GM12864 (cell line): Measurements from ENCODE around the gene ST7L.

ENCODE experiments used
- DNase-seq: peaks from one replicate; pipeline ENCODE4 v3.0.0-alpha.2; 2011; ENCODE audit warnings: low read depth
- H3K4me3 ChIP-seq: 2 replicates; pipeline ENCODE4 v1.5.1; 2011; ENCODE audit warnings: mild to moderate bottlenecking, low read depth, low read length, control low read depth
- TF ChIP-seq, protein P1 (sequence below): IDR thresholded peaks from 2 replicates; pipeline ENCODE4 v1.5.1; 2011; ENCODE audit warnings: low read depth, mild to moderate bottlenecking, moderate library complexity, low read length, control low read depth, inconsistent platforms; ENCODE audit errors: missing control alignments

Gene ST7L

DNA sequence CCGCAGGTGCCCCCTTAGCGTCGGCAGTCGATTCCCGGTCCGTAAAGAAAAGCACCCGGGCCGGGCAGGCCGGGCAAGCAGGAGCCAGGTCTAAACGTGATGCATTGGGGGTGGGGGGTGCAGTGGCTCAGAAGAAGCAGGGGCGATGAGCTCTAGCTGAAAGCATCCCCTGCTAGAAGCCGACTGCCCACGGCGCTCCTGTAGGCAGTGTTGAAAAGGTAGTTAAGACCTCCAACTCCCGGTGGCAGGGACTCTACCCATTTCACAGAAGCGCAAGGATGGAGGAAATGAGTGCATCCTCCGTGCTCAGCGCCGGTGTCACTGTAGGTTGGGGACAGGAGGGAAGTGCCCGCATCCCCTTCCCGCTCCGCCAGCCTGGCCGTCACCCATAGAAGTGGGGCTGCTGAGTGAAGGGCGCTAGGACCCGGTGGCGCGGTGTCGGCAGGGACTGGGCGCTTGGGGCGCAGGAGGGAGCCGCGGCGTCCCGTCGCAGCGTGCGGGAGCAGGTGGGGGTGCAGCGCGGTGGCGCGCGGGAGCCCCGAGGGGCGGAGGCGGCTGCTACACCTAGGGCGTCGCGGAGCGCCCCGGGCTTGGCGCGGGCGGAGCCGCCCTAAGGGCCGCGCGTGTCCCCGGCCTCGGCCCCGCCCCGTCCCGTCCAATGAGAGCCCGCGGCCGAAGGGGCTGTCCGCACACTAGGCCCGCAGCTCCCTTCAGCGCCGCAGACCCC is 110.5 kb downstream of the ST7L start, which contains the start of gene WNT2B:
TSS of gene WNT2B (plus strand) at position 688 of the 727 bp plus-strand sequence. CDS start 298 bp downstream, outside the sequence.
- DNase-seq = no peak
- TF ChIP-seq, protein P1, sequence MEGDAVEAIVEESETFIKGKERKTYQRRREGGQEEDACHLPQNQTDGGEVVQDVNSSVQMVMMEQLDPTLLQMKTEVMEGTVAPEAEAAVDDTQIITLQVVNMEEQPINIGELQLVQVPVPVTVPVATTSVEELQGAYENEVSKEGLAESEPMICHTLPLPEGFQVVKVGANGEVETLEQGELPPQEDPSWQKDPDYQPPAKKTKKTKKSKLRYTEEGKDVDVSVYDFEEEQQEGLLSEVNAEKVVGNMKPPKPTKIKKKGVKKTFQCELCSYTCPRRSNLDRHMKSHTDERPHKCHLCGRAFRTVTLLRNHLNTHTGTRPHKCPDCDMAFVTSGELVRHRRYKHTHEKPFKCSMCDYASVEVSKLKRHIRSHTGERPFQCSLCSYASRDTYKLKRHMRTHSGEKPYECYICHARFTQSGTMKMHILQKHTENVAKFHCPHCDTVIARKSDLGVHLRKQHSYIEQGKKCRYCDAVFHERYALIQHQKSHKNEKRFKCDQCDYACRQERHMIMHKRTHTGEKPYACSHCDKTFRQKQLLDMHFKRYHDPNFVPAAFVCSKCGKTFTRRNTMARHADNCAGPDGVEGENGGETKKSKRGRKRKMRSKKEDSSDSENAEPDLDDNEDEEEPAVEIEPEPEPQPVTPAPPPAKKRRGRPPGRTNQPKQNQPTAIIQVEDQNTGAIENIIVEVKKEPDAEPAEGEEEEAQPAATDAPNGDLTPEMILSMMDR = no peak
- H3K4me3 ChIP-seq = peak within 1 kb of the TSS; percentile 49

DNA sequence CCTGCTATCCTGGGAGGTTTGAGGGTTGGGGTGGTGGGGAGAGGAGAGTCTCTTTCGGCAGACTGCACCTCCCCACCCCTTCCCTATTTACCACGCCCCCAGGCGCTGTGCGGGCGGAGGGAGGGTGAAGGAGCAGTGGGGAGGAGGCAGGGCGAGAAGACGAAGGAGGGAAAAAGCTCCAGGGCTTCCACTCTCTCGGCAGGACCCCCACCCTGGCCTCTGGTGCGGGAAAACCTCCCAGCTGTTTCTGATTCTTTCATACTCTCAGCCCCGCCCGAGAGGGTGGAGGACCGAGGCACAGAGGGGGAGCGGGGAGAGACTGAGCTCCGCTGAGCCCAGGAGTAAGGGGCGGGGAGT is 111.0 kb downstream of the ST7L start:
- H3K4me3 ChIP-seq = peak overlapping the region; percentile 49
- DNase-seq = no peak
- TF ChIP-seq, protein P1 = no peak

DNA sequence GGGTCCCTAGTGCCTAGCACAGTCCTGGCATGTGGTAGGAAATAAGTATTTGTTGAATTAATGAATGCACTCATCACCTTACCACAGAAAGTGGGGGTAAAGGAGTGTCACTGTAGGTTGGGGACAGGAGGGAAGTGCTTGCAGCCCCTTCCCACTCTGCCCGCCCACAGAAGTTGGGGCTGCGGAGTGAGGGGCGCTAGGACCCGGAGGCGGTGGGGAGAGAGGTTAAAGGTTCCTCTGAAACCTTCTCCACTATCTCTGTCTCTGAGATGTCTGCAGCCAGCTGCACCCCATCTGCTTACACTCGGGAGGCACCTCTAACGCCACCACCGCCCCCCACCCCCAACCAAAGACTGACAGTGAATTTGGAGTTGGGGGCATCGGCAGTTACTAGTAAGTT is 111.6 kb downstream of the ST7L start:
- no peak overlapping the region for H3K4me3 ChIP-seq
- no peak for DNase-seq
- TF ChIP-seq, protein P1 = no peak

DNA sequence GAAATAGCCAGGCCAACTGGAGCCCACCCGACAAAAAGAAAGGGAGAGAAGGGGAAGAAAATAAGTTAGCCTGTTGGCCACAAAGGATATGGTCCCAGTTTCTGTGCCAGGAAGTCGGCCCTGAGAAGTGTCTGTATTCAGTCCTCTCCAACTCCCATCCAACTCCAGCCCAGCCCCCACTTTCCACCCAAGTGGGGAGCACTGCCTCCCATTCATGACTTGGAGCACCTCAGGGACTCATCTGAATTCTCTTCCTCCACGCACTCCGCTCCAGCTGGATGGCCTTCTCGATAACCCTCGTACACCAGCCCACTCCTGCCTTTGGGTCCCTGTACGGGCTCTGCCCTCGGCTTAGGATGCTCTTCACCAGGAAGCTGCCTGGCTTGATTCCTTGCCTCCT is 112.2 kb downstream of the ST7L start:
- DNase-seq = no peak
- H3K4me3 ChIP-seq = no peak overlapping the region
- TF ChIP-seq, protein P1 = no peak

DNA sequence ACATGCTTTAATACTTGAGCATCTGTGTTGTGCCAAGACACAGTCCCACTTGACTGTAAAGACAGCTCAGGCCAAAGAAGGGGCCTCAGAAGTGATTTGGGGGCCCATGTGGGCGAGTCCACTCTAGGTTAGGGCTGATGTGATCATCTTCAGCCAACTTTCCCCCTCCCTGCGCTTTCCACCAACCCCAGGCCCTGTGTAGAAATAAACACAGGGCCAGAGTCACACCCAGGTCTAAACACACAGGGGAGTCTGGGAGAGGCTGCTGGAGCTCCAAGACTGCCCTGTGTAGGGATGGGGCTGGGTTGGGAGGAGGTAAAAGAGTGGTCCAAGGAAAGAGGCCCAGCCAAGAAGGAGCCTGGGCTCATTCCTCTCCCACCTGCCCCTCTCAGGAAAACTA is 112.6 kb downstream of the ST7L start:
- no peak overlapping the region for H3K4me3 ChIP-seq
- TF ChIP-seq, protein P1 = no peak
- no peak for DNase-seq

DNA sequence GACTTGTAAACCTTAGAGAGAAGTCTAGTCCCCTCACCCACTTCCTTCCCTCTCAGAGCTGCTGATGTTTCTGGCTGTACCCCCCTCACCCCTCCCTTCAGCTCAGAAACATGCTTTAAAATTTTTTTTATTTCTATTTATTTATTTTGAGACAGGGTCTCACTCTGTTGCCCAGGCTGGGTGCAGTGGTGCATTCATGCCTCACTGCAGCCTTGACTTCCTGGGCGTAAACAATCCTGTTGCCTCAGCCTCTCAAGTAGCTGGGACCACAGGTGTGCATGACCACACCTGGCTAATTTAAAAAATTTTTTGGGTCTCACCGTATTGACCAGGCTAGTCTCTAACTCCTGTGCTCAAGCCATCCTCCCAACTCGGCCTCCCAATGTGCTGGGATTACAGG is 113.1 kb downstream of the ST7L start:
- TF ChIP-seq, protein P1 = no peak
- DNase-seq = no peak
- H3K4me3 ChIP-seq = no peak overlapping the region

DNA sequence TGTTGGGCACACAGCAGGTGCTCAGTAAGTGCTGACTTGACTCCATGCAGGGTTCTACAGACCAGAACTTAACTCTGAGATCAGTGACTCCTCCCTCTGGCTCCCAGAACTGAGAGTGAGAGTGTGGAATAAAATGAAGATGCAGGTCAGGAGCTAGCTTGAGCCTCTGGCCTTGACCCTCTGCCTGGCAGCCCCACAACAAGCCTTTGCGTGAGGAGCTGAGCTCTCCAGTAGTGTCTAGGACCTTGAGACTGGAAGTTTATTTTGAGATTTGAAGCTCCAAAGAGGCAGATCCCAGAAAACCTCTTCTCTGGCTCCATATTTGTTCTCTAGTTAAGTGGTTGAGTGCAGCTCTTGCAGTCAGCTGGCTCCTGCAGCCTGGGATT is 113.5 kb downstream of the ST7L start:
- H3K4me3 ChIP-seq = no peak overlapping the region
- TF ChIP-seq, protein P1 = no peak
- DNase-seq = no peak
